IPS DF 19.7 (cell line): ENCODE measurements around the gene GRIK5.
A peak's percentile ranks its signal among the peaks of the same experiment; 100 is the strongest.

Source experiments
- DNase-seq: peaks from one replicate; pipeline ENCODE4 v3.0.0-alpha.2; 2013; ENCODE audit warnings: low read depth, low spot score

GRIK5 gene

GRCh38 chr19:42076380-42076944, 6.5 kb upstream of the GRIK5 start:
- no peak for DNase-seq

DNA sequence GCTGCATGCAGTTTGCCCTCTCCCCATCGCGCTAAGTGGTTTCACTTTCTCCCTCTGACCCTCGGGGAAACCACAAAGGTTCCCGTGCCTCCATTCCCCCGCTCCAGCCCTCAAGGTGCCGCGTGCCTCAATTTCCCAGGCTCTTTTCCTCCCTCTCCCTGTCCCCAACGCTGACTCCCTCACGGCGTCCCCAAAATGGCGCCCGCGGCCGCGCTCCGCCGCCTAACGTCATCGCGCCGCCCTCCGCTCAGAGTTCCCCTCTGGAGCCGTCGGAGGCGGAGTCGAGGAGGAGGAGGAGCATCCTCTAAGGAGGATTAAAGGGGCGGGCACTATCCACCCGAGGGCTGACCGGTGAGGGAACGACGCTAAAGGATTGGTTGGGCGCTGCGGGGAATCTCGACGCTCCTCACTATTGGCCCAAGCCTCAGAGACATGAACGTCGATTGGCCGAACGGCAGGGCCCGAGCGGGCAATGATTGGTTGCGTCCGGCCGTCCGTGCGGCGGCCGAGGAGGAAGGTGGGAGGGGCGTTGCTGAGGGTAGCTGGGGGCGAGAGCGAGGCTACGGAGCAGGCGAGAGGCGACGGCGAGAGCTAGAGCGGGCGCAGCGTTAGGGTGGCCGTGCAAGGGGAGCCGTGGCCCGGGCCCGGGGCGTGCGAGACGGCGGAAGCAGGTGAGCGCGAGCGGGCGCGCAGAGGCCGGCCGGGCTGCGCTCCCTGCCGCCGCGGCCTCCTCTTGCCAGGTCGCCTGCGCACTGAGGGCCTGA, 5.8 kb upstream of the GRIK5 start, which contains the start of gene ZNF574:
Gene ZNF574, plus strand, starts transcription at position 551 of the 764 bp plus-strand sequence. CDS start 2,441 bp downstream, outside the sequence.
- DNase-seq: peak; percentile 98

GRCh38 chr19:42075364-42075615, 5.3 kb upstream of the GRIK5 start:
- DNase-seq: no peak

- DNase-seq: no peak
These were observed 4.7 kb upstream of the GRIK5 start for GRCh38 chr19:42074513-42075363.

DNA sequence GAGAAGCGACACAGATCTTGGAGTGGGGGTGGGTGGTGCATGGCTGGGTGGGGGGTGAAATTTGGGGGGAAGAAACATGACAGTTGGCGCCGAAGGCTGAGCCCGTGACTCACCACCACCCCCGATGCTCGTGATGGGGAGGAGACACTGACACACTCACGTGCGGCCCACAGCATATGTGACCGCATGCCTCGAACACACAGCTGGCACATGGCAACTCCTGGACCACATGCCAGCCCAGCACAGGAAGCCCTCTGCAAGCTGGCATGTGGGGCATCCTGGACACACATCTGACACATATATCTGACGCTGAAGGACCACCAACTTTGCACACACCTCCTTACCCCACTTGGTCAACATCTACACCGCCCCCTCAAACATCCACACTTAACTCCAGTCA, 1.2 kb upstream of the GRIK5 start:
- no peak for DNase-seq

- DNase-seq: no peak
These were observed 1.0 kb downstream of the GRIK5 start for GRCh38 chr19:42068756-42069571.

DNA sequence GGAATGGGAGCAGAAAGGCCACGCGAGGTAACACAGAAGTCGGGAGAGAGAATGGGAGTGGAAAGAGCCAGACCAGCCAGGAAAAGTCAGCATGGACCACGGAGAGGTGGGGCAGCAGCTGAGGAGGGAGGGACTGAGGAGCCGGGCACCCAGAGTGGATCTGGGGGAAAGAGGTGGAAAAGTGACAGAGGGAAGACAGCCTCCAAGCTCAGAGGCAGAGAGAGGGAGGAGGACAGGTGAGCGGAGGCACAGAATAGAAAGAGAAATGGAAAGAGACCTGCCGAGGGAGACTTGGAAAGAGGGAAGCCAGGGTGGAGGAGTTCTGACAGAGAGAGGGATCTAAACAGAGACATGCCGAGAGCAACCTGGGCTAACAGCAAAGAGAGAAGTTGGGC, 1.6 kb downstream of the GRIK5 start:
- DNase-seq: no peak

DNA sequence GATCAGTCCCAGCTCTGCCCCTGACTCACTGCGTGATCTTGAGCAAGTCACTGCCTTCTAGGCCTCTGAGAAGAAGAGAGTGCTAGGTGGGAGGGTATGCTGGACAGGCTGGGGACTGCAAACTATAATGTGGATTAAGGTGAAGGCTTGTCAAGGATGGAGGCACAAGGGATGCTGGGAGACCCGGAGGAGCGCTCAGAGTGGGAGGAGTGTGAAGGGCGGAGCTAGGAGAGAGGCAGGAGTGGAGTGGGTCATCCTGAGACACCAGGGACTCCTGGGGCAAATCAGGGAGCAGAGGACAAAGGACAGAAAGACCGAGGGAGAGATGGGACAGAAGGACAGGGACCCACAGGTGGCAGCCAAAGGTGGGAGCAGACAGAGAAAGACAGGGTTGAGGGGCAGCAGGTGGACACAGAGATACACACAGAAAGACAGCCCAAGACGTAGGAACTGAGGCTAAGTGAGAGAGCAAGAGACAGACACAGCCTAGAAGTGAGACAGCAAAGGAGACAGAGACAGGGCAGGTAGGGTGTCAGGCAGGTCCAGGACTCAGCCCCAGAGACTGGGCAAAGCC, 2.6 kb downstream of the GRIK5 start:
- no peak for DNase-seq

- DNase-seq: no peak
These were observed 3.8 kb downstream of the GRIK5 start for GRCh38 chr19:42066075-42066754.

GRCh38 chr19:42065511-42065910, 4.5 kb downstream of the GRIK5 start:
- DNase-seq: no peak

DNA sequence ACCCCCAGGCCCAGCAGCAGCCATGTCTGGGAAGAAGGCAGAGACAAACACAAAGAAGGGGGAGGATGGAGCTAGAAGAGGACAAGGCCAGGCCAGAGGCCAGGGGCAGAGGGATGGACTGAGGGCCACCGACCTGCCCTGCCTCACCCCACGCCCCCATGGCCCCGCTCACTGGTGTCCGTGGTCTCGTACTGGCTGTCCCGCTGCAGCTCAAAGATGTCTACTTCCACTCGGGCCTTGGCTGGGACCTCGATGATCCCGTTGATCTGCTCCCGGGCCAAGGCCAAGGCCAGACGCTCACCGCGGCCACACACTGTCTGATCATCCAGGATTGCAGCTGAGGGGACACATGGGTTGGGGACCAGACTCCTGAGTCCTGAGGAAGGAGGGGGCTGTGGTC, 5.0 kb downstream of the GRIK5 start:
- no peak for DNase-seq

DNA sequence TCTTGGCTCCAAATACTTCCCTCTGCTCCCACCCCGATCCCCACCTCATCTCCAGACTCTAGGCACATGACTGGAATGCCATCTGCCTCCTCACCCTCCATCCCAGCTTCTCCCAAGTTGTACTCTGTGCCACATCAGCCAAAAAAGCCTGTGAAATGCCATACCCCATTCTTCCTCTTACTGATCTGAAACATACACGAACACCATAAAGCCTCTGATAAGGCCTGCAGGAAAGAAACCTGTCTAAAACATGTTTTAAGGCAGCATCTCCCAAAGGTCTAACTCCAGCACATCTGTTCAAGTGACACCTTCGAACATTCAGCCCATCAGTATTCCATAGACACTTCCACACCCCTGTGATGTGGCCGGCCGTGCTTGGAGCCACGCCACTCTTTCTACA, 5.6 kb downstream of the GRIK5 start:
- DNase-seq: no peak

- no peak for DNase-seq
These were observed 7.6 kb downstream of the GRIK5 start for GRCh38 chr19:42062381-42062780.

- no peak for DNase-seq
These were observed 9.9 kb downstream of the GRIK5 start for GRCh38 chr19:42060117-42060516.

- no peak for DNase-seq
These were observed 10.8 kb downstream of the GRIK5 start for GRCh38 chr19:42059196-42059595.

GRCh38 chr19:42057846-42058245, 12.2 kb downstream of the GRIK5 start:
- DNase-seq: no peak

- DNase-seq: no peak
These were observed 15.8 kb downstream of the GRIK5 start for GRCh38 chr19:42054205-42054604.

- no peak for DNase-seq
These were observed 16.7 kb downstream of the GRIK5 start for GRCh38 chr19:42053037-42053935.

DNA sequence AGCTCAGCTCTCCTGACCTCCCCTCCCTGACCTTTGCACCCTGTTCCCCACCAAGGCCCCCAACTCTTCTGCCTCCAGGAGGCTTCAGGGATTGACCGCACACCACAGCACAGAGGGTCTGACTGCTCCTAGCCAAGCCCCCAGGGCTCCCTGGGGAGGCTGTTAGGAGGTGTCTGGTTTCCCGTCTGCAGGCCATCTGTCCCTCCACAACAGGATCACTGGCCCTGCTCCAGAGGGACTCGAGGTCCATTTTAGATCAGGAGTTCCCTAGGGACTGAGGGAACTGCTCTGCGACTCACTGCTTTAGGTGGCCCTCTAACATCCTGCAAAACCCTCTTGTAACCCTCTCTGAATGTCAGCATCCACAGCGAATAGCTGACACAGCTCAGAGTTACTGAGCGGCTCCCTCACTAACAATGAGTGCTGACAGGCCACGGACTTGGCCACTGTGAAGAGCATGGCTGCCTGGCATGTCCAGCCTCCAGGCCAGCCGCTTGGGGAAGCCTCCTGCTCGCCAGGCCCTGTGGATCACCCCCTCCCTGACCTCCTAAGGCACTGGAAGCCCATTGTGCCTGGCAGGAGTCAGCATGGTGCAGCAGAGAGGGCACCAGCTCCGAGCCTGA, 17.7 kb downstream of the GRIK5 start:
- no peak for DNase-seq
